PC-3 (cell line): ENCODE results near the gene PLLP. TPM values are rescaled to one million over a fixed set of nuclear protein-coding genes. Genes with fewer than 3 reads are reported as not detected.
A peak's percentile ranks its signal among the peaks of the same experiment; 100 is the strongest.

Experiments
- ATAC-seq: fragments of 200-7000 bp; cut with Tn5 transposase; 2 replicates; pipeline ENCODE4 v1.9.1; 2020; ENCODE audit warnings: mild to moderate bottlenecking, moderate library complexity
- BruUV-seq: library from RNA; stranded (reverse); fragments of 400-500 nt; replicated peaks from 2 replicates; lab custom pipeline; 2021; lab: Mats Ljungman, UMichigan
- CTCF ChIA-PET: fragments of 300-600 bp; sonication (Branson Sonifier 250); formaldehyde crosslinking; loops from one replicate; lab custom pipeline; 2022; ENCODE audit warnings: antibody characterized with exemption; lab: Charles Lee
- POLR2A ChIA-PET: fragments of 300-600 bp; sonication (Branson Sonifier 250); formaldehyde crosslinking; loops from one replicate; lab custom pipeline; 2022; ENCODE audit warnings: antibody characterized with exemption; ENCODE audit not compliant: unreplicated experiment; lab: Charles Lee
- DNase-seq: peaks from one replicate; pipeline ENCODE4 v3.0.0-alpha.2; 2015
- H2AFZ ChIP-seq: fragments of 300-600 bp; sonication (generic); 2 replicates; pipeline ENCODE4 v1.6.0; 2016; ENCODE audit warnings: antibody characterized with exemption, low read length
- H3F3A ChIP-seq: fragments of 300-600 bp; sonication (generic); one replicate; pipeline ENCODE4 v1.6.0; 2017; ENCODE audit warnings: antibody characterized with exemption, low read length, control low read depth, mild to moderate bottlenecking; ENCODE audit not compliant: unreplicated experiment
- H3K27ac ChIP-seq: fragments of 300-600 bp; sonication (generic); 2 replicates; pipeline ENCODE4 v1.5.1; 2016; ENCODE audit warnings: mild to moderate bottlenecking, low read length
- H3K27me3 ChIP-seq: fragments of 300-600 bp; sonication (generic); 2 replicates; pipeline ENCODE4 v1.6.1; 2016; ENCODE audit warnings: low read length, mixed read lengths
- H3K36me3 ChIP-seq: fragments of 300-600 bp; sonication (generic); 2 replicates; pipeline ENCODE4 v1.6.1; 2016; ENCODE audit warnings: low read depth, mixed run types, low read length, mixed read lengths
- H3K4me1 ChIP-seq: fragments of 300-600 bp; sonication (generic); 2 replicates; pipeline ENCODE4 v1.5.1; 2016; ENCODE audit warnings: low read length; ENCODE audit not compliant: insufficient read depth
- H3K4me2 ChIP-seq: fragments of 300-600 bp; sonication (generic); 2 replicates; pipeline ENCODE4 v1.6.0; 2016; ENCODE audit warnings: low read length
- H3K4me3 ChIP-seq: fragments of 300-600 bp; sonication (generic); 2 replicates; pipeline ENCODE4 v1.5.1; 2016; ENCODE audit warnings: mild to moderate bottlenecking, low read length, mixed read lengths
- H3K79me2 ChIP-seq: fragments of 300-600 bp; sonication (generic); 2 replicates; pipeline ENCODE4 v1.6.1; 2017; ENCODE audit warnings: low read length, mixed read lengths
- H3K9ac ChIP-seq: fragments of 300-600 bp; sonication (generic); 2 replicates; pipeline ENCODE4 v1.6.0; 2016; ENCODE audit warnings: mild to moderate bottlenecking, low read length
- H3K9me2 ChIP-seq: fragments of 300-600 bp; sonication (generic); replicated peaks from 2 replicates; pipeline ENCODE4 v1.6.1; 2016; ENCODE audit warnings: mixed run types, low read length, mixed read lengths
- H3K9me3 ChIP-seq: fragments of 300-600 bp; sonication (generic); 2 replicates; pipeline ENCODE4 v1.6.1; 2016; ENCODE audit warnings: low read length, mixed read lengths
- H4K20me1 ChIP-seq: fragments of 300-600 bp; sonication (generic); 2 replicates; pipeline ENCODE4 v1.6.1; 2016; ENCODE audit warnings: low read length, mixed read lengths
- CTCF ChIP-seq: fragments of 300-600 bp; sonication (generic); conservative IDR thresholded peaks from 2 replicates; pipeline ENCODE4 v1.5.1; 2017; ENCODE audit warnings: antibody characterized with exemption, low read depth, mild to moderate bottlenecking, low read length
- EZH2 ChIP-seq: fragments of 300-600 bp; sonication (generic); IDR thresholded peaks from one replicate; pipeline ENCODE4 v1.6.1; 2017; ENCODE audit warnings: antibody characterized with exemption, mild to moderate bottlenecking, low read length; ENCODE audit not compliant: unreplicated experiment
- EZH2phosphoT487 ChIP-seq: fragments of 300-600 bp; sonication (generic); IDR thresholded peaks from 2 replicates; pipeline ENCODE4 v1.6.1; 2018; ENCODE audit warnings: mild to moderate bottlenecking, antibody characterized with exemption, low read length, borderline replicate concordance
- intact Hi-C: fragments of 100-400 bp; cut with micrococcal nuclease; formaldehyde crosslinking; loops from 2 replicates; pipeline ENCODE4 v1.9.0; 2023
- total RNA-seq: library from RNA; depleted of rRNA; stranded (reverse); fragments of >200 nt; gene quantifications from 2 replicates; pipeline ENCODE4 v1.2.3, GENCODE V29; 2014

PLLP gene
- total RNA-seq, 1 experiment from 2014 or later: 1.6 TPM

GRCh38 chr16:57329718-57330327 lies 45.4 kb upstream of the PLLP start:
- DNase-seq (no peak), ATAC-seq (no peak)
- POLR2A ChIA-PET: no interaction called here
- Histone ChIP-seq H3K4me1 (no peaks in the 10 kb centered on the region), H3K27ac (no peak overlapping the region), H4K20me1 (no peaks in the 10 kb centered on the region), H3F3A (no peaks in the 10 kb centered on the region), H3K4me3 (no peak overlapping the region), H3K9ac (no peak overlapping the region), H3K4me2 (no peak overlapping the region), H3K79me2 (no peaks in the 10 kb centered on the region), H3K36me3 (no peaks in the 10 kb centered on the region), H3K9me2 (no peaks in the 10 kb centered on the region), H3K27me3 (no peaks in the 10 kb centered on the region), H3K9me3 (no peaks in the 10 kb centered on the region), H2AFZ (no peak overlapping the region)
- BruUV-seq: no TSS peak
- CTCF ChIA-PET: no interaction called here
- intact Hi-C loops: no loop called here
- TF ChIP-seq EZH2: no peak
- TF ChIP-seq CTCF: no peak
- no peak for TF ChIP-seq EZH2phosphoT487

- no TSS peak for BruUV-seq
- ChIA-PET CTCF (no interaction called here), POLR2A (no interaction called here)
- Histone ChIP-seq H3K79me2 (no peaks in the 10 kb centered on the region), H4K20me1 (no peaks in the 10 kb centered on the region), H3K4me2 (no peak overlapping the region), H3F3A (no peaks in the 10 kb centered on the region), H3K27me3 (no peaks in the 10 kb centered on the region), H3K9me3 (no peaks in the 10 kb centered on the region), H2AFZ (no peak overlapping the region), H3K4me1 (no peaks in the 10 kb centered on the region), H3K4me3 (no peak overlapping the region), H3K27ac (no peak overlapping the region), H3K36me3 (no peaks in the 10 kb centered on the region), H3K9ac (no peak overlapping the region), H3K9me2 (no peaks in the 10 kb centered on the region)
- peak; percentile 22 for DNase-seq
- TF ChIP-seq CTCF: no peak
- TF ChIP-seq EZH2phosphoT487: no peak
- TF ChIP-seq EZH2: no peak
- no peak for ATAC-seq
- intact Hi-C loops: no loop called here
These were observed 41.0 kb upstream of the PLLP start for GRCh38 chr16:57325458-57325857.

GRCh38 chr16:57324749-57325148 lies 40.3 kb upstream of the PLLP start:
- H3K79me2 ChIP-seq: no peaks in the 10 kb centered on the region
- H3K9me3 ChIP-seq: no peaks in the 10 kb centered on the region
- H3K9me2 ChIP-seq: no peaks in the 10 kb centered on the region
- no peaks in the 10 kb centered on the region for H3F3A ChIP-seq
- no TSS peak for BruUV-seq
- TF ChIP-seq EZH2 (no peak), CTCF (no peak), EZH2phosphoT487 (no peak)
- POLR2A ChIA-PET: no interaction called here
- H3K36me3 ChIP-seq: no peaks in the 10 kb centered on the region
- no peak overlapping the region for H3K9ac ChIP-seq
- H3K27ac ChIP-seq: no peak overlapping the region
- no peak for DNase-seq
- CTCF ChIA-PET: no interaction called here
- no peak for ATAC-seq
- no peak overlapping the region for H3K4me3 ChIP-seq
- no peak overlapping the region for H3K4me2 ChIP-seq
- no peaks in the 10 kb centered on the region for H4K20me1 ChIP-seq
- H3K4me1 ChIP-seq: no peaks in the 10 kb centered on the region
- intact Hi-C loops: no loop called here
- no peaks in the 10 kb centered on the region for H3K27me3 ChIP-seq
- H2AFZ ChIP-seq: no peak overlapping the region
